Activated gamma-delta T cell (primary cell): ENCODE data around the gene FMNL1.
A peak's percentile ranks its signal among the peaks of the same experiment; 100 is the strongest.
"Not testable (repeated sequence)": the region's sequence is repeated elsewhere in the genome, so short reads cannot be mapped to it uniquely, and the experiment has no call there.

Experiments
- DNase-seq: peaks from one replicate; lab custom pipeline; 2025; lab: John Stamatoyannopoulos, UW
- total RNA-seq, 2 donors: gene quantifications; one replicate each; lab custom pipeline; 2026; lab: John Stamatoyannopoulos, UW

FMNL1 gene
- total RNA-seq = 403 to 411 reads per million in 2 donors

DNA sequence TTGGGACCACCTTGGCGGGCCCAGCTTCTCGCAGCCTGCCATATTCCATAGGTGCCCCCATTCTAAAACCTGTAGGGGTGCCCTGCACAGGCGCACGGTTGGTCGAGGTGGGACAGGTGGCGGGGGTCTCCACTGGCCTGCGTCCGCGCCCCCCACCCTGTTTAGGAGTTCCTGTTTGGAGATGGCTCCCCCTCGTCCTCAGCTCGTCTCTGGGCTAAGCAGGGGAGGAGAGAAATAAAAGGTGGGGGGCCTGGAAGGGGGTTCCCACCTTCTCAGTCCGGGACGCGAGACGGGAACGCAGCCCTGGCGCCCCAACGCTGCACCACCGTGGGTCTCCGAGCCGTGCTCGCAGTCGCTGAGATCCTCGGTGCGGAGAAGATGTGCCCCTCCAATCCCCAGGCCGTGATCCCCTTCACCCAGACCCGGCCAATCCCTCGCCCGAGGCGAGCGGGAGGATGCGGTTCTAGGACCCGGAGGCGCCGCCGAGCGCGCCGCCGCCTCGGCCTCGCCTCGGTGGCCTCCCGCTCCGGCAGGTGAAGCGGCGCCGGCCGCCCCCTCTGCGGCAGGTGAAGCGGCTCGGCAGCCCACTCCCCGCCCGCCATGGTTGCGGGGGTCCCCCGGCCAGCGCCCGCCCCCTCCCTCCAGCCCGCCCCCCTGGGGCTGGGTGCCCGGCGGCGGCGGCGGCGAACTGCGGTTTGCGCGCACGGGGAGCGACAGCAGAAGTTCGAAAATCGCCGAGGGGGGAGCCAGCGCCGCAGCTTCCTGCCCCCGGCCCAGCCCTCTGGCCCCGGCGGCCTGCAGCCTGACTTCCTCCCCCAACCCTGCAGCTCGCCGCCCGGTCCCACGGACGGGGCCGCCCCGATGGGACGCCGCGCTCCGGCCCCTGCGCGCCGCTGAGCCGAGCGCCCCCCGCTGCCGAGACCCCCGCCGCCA lies at the start of gene FMNL1:
Gene FMNL1 (plus strand): TSS at position 805 of the 933 bp plus-strand sequence. CDS start 240 bp downstream, outside the sequence.
- DNase-seq = peak; percentile 68

DNA sequence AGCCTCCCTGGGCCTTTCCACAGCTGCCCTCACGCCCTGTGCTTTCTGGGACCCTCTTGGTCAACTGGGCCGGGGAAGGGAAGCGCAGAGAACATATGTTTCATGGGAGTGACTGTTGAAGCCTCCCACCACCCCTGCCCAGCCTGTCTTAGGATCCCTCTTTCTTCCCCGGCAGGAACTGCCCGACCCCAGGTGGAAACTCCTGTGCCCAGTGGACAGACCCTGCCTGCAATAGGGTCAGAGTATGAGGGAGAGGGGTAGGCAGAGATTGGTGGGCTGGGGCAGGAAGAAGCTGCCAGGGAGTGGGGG lies 49.5 kb upstream of the FMNL1 start:
- no peak for DNase-seq

GRCh38 chr17:45172541-45173286 lies 49.0 kb upstream of the FMNL1 start:
- DNase-seq = no peak

GRCh38 chr17:45175759-45176115 lies 45.9 kb upstream of the FMNL1 start:
- no peak for DNase-seq

GRCh38 chr17:45177563-45177962 lies 44.1 kb upstream of the FMNL1 start:
- no peak for DNase-seq

DNA sequence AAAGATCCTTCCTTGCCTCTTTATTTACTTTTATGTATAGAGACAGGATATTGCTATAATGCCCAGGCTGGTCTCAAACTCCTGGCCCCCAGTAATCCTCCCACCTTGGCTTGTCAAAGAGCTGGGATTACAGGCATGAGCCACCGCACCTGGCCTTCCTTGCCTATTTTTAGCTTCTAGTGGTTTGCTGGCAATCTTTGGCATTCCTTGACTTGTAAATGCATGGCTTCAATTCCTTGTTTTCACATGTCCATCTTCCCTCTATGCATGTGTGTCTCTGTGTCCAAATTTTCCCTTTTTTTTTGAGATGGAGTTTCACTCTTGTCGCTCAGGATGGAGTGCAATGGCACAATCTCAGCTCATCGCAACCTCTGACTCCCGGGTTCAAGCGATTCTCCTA lies 37.5 kb upstream of the FMNL1 start:
- DNase-seq = no peak

- DNase-seq = no peak
These were observed 34.8 kb upstream of the FMNL1 start for GRCh38 chr17:45186801-45187354.

- no peak for DNase-seq
These were observed 32.7 kb upstream of the FMNL1 start for GRCh38 chr17:45189009-45189408.

GRCh38 chr17:45190503-45191255 lies 31.0 kb upstream of the FMNL1 start:
- no peak for DNase-seq

DNA sequence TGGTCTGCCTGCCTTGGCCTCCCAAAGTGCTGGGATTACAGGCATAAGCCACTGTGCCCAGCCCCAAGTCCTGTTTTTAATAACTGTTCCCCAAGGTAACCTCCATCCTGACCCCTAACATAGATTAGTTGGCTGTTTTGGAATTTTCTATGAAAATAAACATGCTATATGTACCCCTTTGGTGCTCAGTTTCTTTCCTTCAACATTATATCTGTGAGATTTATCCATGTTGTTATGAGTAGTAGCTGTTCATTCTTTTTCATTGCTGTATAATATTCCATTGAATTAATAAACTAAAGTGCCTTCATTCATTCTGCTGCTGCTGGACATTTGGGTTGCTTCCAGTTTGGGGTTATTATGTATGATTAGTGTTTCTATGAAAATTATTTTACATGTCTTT lies 26.3 kb upstream of the FMNL1 start:
- no peak for DNase-seq

GRCh38 chr17:45197108-45197507 lies 24.6 kb upstream of the FMNL1 start:
- DNase-seq = no peak

DNA sequence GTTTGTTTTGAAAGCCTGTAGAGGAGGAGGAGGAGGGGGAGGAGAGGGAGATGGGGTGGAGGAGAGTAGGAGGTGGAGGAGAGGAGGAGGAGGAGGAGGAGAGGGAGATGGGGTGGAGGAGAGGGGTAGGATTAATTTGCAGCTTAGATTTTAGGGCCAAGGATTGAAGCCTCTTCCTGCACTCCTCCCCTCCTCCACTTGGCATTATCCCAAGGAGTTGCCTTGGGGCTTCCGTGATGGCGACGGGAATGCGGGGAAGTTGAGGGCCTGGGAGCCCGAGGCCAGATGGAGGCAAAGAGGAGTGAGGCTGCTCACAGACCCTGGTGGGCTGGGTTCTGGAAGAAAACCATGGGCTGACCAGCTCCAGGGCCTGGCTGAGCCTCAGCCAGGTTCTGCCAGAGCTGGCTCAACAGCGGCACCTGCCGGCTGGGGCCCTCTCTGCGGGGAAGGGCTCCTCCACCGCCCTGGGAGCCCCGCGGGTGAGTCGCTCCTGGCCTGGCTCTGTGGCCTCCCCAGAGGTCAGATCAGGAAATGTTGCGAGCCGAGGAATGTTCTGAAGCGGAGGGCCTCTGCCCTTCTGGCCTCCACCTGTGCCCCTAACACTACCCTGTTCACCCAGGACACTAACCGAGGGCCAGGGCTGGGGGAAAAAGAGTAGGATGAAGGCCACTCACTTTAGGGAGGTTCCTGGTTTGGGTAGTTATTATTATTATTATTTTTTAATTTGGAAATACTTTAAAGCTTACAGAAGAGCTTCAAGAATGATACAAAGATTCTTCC lies 23.9 kb upstream of the FMNL1 start:
- peak; percentile 70 for DNase-seq

GRCh38 chr17:45200701-45201100 lies 21.0 kb upstream of the FMNL1 start:
- no peak for DNase-seq

GRCh38 chr17:45201457-45201856 lies 20.2 kb upstream of the FMNL1 start:
- no peak for DNase-seq

GRCh38 chr17:45201880-45202279 lies 19.8 kb upstream of the FMNL1 start:
- not testable (repeated sequence) for DNase-seq

- no peak for DNase-seq
These were observed 2.6 kb upstream of the FMNL1 start for GRCh38 chr17:45218895-45219661.

DNA sequence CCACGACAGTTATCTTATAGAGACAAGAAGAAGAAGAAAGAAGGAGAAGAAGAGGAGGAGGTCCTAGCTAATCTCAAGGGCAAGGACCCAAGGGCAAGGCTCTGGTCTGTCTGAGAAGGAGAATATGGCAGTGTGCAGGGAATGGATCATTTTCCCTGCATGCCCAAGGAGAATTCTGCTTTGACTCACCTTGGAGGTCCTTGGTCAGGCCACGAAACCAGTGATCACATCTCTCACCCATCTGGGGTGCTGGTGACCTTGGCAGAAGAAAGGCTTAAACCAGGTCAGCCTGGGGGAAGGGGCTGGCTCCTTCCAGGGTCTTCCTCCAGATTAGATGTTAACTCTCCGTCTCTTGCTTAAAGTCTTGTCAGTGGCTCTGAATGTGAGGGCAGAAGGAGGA lies 1.6 kb upstream of the FMNL1 start:
- no peak for DNase-seq

GRCh38 chr17:45222014-45222288 lies 266 bp downstream of the FMNL1 start:
- DNase-seq = peak; percentile 34

DNA sequence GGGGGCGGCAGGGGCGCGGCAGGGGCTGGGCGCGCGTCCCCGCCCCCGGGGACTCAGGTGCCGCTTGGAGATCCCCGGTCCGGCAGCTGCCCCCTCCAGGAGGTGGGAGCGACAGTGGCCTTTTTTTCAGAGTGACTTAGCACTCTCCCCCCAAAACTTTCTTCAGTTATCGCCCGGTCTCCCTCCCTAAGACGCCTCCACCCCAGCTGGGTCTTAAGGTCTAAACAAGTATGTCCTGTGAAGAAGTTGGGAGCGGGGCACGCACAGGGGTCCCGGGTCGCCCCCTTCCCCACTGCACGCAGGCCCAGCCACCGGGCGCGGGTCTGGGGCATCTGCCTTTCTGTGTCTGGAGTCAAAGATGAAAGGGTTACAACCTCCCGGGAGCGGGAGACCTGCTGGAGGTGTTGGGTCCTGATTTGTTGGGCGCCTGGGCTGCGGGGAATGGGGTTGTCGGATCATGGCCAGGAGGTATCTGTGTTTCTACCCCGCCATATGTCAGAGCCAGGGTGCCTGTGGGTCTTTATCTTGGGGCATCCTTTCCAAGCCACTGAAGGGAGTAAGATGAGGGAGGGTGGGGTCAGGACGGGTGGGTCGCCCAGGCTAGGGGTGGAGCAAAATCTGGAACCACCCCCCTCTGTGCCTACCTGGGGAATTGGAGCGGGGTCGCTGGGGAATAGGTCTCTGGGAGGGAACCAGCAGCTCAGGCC lies 757 bp downstream of the FMNL1 start:
- DNase-seq = no peak

DNA sequence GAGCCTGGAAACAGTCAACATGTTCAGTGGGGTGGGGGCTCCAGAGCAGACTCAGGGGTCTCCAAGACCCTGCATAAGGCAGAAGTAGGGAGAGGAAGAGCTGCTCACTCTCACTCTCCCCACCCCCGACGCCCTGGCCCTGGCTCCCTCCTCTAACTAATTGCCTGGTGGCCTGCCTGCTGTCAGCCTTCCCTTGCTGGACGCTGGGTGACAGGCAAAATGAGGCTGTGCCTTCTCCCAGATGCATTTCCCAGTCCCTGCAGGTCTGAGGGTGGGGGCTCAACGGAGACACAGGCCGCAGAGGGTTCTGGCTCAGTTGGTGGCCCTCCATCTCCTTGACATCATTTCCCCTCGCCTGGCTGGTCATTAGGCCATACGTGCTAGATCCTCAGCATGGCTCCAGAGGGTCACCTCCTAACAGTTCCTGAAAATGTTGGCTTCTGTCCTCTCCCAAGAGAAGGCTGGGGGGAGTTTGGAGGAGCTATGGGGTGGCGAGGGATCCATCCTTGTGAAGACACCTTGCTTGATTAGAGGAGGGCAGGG lies 1.4 kb downstream of the FMNL1 start:
- no peak for DNase-seq
